Ishikawa (cell line): ENCODE data around the gene GINS2.

Experiments
- EP300 ChIP-seq: IDR thresholded peaks from 2 replicates; pipeline ENCODE4 v1.6.1; 2012; ENCODE audit warnings: borderline replicate concordance
- RAD21 ChIP-seq: IDR thresholded peaks from 2 replicates; pipeline ENCODE4 v1.6.1; 2012; ENCODE audit warnings: low read depth
- YY1 ChIP-seq: IDR thresholded peaks from 2 replicates; pipeline ENCODE4 v1.6.1; 2012; ENCODE audit warnings: low read depth
- ZBTB7A ChIP-seq: IDR thresholded peaks from 2 replicates; pipeline ENCODE4 v1.6.1; 2012; ENCODE audit warnings: low read depth
- TF ChIP-seq, protein P1 (sequence below): IDR thresholded peaks from 2 replicates; pipeline ENCODE4 v1.6.1; 2012; ENCODE audit warnings: low read depth, mild to moderate bottlenecking

DNA sequence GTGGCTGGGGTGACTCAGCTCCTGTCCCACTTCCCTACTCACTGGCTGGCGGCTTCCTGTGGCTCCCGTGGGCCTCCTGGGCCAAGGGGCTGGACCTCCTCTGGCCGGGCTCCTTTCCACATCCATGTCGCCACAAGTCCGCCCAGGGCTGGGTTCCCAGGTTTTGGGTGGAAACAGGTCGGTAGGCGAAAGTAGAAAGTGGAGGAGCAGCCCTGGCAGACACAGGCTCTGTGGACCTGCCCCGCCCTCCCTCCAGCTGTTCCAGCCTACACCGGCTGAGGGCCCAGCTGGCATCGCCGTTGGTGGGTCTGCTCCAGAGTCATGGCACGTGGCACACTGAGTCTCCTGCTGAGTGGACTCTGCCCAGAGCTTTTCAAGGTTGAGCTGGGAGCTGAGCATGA, 47.0 kb downstream of the GINS2 start:
- no peak for TF ChIP-seq YY1
- TF ChIP-seq, protein P1, sequence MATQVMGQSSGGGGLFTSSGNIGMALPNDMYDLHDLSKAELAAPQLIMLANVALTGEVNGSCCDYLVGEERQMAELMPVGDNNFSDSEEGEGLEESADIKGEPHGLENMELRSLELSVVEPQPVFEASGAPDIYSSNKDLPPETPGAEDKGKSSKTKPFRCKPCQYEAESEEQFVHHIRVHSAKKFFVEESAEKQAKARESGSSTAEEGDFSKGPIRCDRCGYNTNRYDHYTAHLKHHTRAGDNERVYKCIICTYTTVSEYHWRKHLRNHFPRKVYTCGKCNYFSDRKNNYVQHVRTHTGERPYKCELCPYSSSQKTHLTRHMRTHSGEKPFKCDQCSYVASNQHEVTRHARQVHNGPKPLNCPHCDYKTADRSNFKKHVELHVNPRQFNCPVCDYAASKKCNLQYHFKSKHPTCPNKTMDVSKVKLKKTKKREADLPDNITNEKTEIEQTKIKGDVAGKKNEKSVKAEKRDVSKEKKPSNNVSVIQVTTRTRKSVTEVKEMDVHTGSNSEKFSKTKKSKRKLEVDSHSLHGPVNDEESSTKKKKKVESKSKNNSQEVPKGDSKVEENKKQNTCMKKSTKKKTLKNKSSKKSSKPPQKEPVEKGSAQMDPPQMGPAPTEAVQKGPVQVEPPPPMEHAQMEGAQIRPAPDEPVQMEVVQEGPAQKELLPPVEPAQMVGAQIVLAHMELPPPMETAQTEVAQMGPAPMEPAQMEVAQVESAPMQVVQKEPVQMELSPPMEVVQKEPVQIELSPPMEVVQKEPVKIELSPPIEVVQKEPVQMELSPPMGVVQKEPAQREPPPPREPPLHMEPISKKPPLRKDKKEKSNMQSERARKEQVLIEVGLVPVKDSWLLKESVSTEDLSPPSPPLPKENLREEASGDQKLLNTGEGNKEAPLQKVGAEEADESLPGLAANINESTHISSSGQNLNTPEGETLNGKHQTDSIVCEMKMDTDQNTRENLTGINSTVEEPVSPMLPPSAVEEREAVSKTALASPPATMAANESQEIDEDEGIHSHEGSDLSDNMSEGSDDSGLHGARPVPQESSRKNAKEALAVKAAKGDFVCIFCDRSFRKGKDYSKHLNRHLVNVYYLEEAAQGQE, result no peak
- no peak for TF ChIP-seq ZBTB7A
- TF ChIP-seq EP300, result no peak
- no peak for TF ChIP-seq RAD21
